Vagina (tissue), 2 donors: Measurements from ENCODE around the gene NEK4. TPM values are rescaled to one million over a fixed set of nuclear protein-coding genes. Genes with fewer than 3 reads are reported as not detected.

ENCODE experiments used
- DNase-seq, 2 donors: peaks; one replicate each; pipeline ENCODE4 v3.0.0-alpha.2; 2017; ENCODE audit errors: extremely low spot score in 2 of 2
- H3K27ac ChIP-seq: fragments of 200-600 bp; sonication (generic); one replicate; pipeline ENCODE4 v1.5.1; 2019
- H3K27me3 ChIP-seq: fragments of 200-600 bp; sonication (generic); one replicate; pipeline ENCODE4 v1.5.1; 2019
- H3K36me3 ChIP-seq, 2 donors: fragments of 200-600 bp; sonication (generic); one replicate each; pipeline ENCODE4 v1.5.1; 2017 to 2019
- H3K4me1 ChIP-seq: fragments of 200-600 bp; sonication (generic); one replicate; pipeline ENCODE4 v1.5.1; 2019
- H3K4me3 ChIP-seq, 2 donors: fragments of 200-600 bp; sonication (generic); 1 replicate in 1 of 2; 2 replicates in 1 of 2; pipeline ENCODE4 v1.5.1; 2016 to 2019
- H3K9me3 ChIP-seq: fragments of 200-600 bp; sonication (generic); one replicate; pipeline ENCODE4 v1.5.1; 2019
- POLR2A ChIP-seq, 2 donors: fragments of 450-650 bp; IDR thresholded peaks; one replicate each; pipeline ENCODE4 v1.6.1; 2017; ENCODE audit warnings: antibody characterized with exemption in 2 of 2, mild to moderate bottlenecking in 2 of 2, moderate library complexity in 2 of 2
- POLR2AphosphoS5 ChIP-seq, 2 donors: sonication (generic); formaldehyde crosslinking; IDR thresholded peaks; one replicate each; pipeline ENCODE4 v1.9.0; 2017; ENCODE audit warnings: antibody characterized with exemption in 2 of 2, mild to moderate bottlenecking in 2 of 2, low read depth in 1 of 2; ENCODE audit not compliant: insufficient read depth in 1 of 2
- intact Hi-C: fragments of 100-400 bp; cut with DNase I; formaldehyde crosslinking; loops from one replicate; pipeline ENCODE4 v1.15.1; 2023
- total RNA-seq: library from RNA; depleted of rRNA; stranded (reverse); fragments of >200 nt; gene quantifications from one replicate; pipeline ENCODE4 v1.2.3, GENCODE V29; 2016
- TF ChIP-seq, protein P1 (sequence below), 3 experiments: fragments of 450-650 bp in 2 of 3; fragments of 200-600 bp in 1 of 3; sonication (generic) in 1 of 3; IDR thresholded peaks; one replicate each; pipeline ENCODE4 v1.5.1; 2017 to 2019; ENCODE audit warnings: antibody characterized with exemption in 3 of 3, mild to moderate bottlenecking in 2 of 3, moderate library complexity in 2 of 3

The NEK4 gene
- total RNA-seq, 1 donor from 2014 or later: 53.0 TPM

DNA sequence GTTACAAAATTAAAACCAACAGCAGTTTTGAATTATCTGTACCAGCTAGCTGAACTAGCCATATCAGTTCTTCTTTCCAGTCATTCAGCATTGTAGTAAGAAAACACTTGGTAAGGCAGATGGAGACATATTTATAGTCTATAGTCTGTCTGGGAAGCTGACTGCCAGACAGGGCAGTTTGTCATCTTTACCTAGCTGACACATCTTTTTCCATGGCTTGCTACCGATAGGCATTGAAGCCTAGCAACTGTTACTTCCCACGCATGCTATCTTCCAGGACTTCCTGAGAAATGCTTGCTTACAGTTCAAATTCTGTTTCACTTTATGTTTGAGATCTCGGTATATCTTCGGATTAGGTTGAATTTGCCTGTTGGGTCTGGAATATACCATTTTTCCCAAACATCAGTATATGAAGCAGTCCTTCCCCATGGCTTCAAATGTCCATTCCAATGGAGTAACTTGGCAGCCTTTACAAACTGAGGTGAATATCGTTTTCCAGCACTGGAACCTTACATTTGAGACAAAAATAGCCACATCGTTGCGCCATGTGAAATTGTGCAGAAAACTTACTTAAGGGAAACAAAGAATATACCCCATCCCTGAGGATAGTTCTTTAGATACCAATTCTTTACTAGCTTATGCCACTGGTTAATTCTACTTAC lies 76.1 kb downstream of the NEK4 start:
- Histone ChIP-seq H3K27me3 (no peaks in the 10 kb centered on the region), H3K27ac (no peak overlapping the region), H3K4me3 (no peak overlapping the region), H3K4me1 (no peaks in the 10 kb centered on the region), H3K36me3 (peaks cover 0 to 80% of the 10 kb centered on the region in 2 donors), H3K9me3 (no peaks in the 10 kb centered on the region)
- no peak for DNase-seq
- intact Hi-C loops: no loop called here
- no peak for TF ChIP-seq POLR2AphosphoS5 (IDR thresholded peaks at IDR 0.05; ENCODE audit: insufficient read depth in 1 of 2, low read depth in 1 of 2)
- TF ChIP-seq, protein P1, sequence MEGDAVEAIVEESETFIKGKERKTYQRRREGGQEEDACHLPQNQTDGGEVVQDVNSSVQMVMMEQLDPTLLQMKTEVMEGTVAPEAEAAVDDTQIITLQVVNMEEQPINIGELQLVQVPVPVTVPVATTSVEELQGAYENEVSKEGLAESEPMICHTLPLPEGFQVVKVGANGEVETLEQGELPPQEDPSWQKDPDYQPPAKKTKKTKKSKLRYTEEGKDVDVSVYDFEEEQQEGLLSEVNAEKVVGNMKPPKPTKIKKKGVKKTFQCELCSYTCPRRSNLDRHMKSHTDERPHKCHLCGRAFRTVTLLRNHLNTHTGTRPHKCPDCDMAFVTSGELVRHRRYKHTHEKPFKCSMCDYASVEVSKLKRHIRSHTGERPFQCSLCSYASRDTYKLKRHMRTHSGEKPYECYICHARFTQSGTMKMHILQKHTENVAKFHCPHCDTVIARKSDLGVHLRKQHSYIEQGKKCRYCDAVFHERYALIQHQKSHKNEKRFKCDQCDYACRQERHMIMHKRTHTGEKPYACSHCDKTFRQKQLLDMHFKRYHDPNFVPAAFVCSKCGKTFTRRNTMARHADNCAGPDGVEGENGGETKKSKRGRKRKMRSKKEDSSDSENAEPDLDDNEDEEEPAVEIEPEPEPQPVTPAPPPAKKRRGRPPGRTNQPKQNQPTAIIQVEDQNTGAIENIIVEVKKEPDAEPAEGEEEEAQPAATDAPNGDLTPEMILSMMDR (IDR thresholded peaks at IDR 0.05): no peak
- TF ChIP-seq POLR2A (IDR thresholded peaks at IDR 0.05): no peak

DNA sequence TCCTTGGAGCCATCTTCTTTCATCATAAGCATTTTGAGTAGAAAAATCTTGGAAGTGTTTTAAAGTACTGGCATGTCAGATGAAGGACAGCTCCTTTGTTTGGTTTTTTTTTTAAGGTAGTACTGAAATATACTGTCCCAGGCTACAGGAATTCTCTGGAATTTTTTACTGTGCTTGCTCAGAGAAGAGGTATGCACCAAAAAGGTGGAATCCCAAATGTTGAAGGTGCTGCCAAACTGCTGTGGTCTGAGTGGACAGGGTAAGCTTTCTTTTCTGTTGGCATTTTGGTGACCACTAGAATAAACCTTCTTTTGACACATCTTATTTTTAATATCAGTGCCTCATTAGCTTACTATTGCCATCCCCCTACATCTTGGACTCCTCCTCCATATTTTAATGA lies 77.7 kb downstream of the NEK4 start:
- Histone ChIP-seq H3K9me3 (no peaks in the 10 kb centered on the region), H3K36me3 (peaks cover 0 to 95% of the 10 kb centered on the region in 2 donors), H3K4me1 (no peaks in the 10 kb centered on the region), H3K27ac (no peak overlapping the region), H3K27me3 (no peaks in the 10 kb centered on the region), H3K4me3 (no peak overlapping the region)
- DNase-seq: no peak
- intact Hi-C loops: no loop called here
- TF ChIP-seq, protein P1 (IDR thresholded peaks at IDR 0.05): no peak
- TF ChIP-seq POLR2AphosphoS5 (IDR thresholded peaks at IDR 0.05; ENCODE audit: insufficient read depth in 1 of 2, low read depth in 1 of 2): no peak
- TF ChIP-seq POLR2A (IDR thresholded peaks at IDR 0.05): no peak

DNA sequence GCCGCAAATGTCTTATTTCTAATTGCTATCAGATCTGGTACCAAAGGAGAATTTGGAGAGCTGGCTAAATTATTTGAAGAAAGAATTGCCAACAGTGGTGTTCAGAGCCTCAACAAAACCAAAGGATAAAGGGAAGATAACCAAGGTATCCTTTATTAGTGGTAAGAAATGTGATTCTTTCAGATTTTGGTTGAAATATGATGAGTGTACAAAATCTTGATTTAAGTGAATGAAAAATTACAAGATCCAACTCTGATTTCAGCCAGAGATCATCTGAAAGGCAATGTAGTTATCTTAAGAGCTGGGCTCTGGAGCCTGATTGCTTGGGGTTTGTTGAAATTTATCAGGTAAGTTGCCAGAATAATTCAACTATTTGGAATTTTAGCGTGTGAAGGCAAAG lies 80.2 kb downstream of the NEK4 start:
- intact Hi-C loops: no loop called here
- no peaks in the 10 kb centered on the region for H3K27me3 ChIP-seq
- no peak overlapping the region for H3K27ac ChIP-seq
- no peak for DNase-seq
- no peak for TF ChIP-seq POLR2A (IDR thresholded peaks at IDR 0.05)
- TF ChIP-seq POLR2AphosphoS5 (IDR thresholded peaks at IDR 0.05; ENCODE audit: insufficient read depth in 1 of 2, low read depth in 1 of 2): no peak
- TF ChIP-seq, protein P1 (IDR thresholded peaks at IDR 0.05): no peak
- peaks cover 20% of the 10 kb centered on the region for H3K4me1 ChIP-seq
- no peaks in the 10 kb centered on the region for H3K9me3 ChIP-seq
- H3K4me3 ChIP-seq: no peak overlapping the region
- H3K36me3 ChIP-seq: peaks cover 0 to 84% of the 10 kb centered on the region in 2 donors

DNA sequence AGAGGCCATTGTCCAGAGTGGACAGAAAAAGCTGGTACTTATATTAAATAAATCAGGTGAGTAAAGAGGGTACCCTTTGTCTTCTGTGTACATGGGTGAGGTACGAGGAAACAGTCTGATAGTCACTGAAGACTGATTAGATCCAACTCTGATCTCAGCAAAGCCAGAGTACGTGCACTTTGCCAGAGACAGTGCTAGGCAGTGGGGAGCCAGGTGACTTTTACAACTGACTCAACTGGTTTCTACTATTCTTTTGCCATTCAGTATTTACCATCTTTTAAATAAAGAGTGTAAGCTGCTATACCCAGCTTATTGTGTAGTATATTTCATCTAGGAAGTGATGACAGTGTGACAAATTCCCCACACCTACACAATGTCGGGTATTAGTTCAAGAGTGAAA lies 81.6 kb downstream of the NEK4 start:
- Histone ChIP-seq H3K36me3 (peaks cover 0 to 70% of the 10 kb centered on the region in 2 donors), H3K27ac (peak overlapping the region; percentile 9), H3K4me1 (peaks cover 28% of the 10 kb centered on the region), H3K4me3 (no peak overlapping the region), H3K9me3 (no peaks in the 10 kb centered on the region), H3K27me3 (no peaks in the 10 kb centered on the region)
- TF ChIP-seq POLR2A (IDR thresholded peaks at IDR 0.05) (no peak), POLR2AphosphoS5 (IDR thresholded peaks at IDR 0.05; ENCODE audit: insufficient read depth in 1 of 2, low read depth in 1 of 2) (no peak)
- TF ChIP-seq, protein P1 (IDR thresholded peaks at IDR 0.05): no peak
- DNase-seq: no peak
- intact Hi-C loops: loop anchor here (5.0 kb wide), 1 partner anchor 157 kb away; the partner anchor contains the start of gene NT5DC2

DNA sequence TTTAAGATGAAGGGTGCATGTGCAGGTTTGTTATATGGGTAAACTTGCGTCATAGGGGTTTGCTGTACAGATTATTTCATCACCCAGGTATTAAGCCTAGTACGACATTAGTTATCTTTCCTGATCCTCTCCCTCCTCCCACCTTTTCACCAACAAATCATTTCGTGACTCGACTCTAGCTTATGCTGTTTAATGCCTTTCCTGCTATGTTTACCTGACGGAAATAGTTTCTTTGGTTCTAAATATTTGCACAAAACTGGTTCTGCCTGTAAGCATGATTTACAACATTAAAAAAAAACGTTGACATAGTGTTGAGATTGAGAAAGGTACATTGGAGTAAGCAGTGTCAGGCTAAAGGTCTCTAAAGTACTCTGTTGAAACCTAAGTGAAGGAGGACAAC lies 82.5 kb downstream of the NEK4 start:
- no peaks in the 10 kb centered on the region for H3K27me3 ChIP-seq
- peaks cover 0 to 62% of the 10 kb centered on the region in 2 donors for H3K36me3 ChIP-seq
- intact Hi-C loops: loop anchor here (5.0 kb wide), 1 partner anchor 156 kb away; the partner anchor contains the start of gene NT5DC2
- no peak overlapping the region for H3K27ac ChIP-seq
- no peak overlapping the region for H3K4me3 ChIP-seq
- no peak for DNase-seq
- peaks cover 34% of the 10 kb centered on the region for H3K4me1 ChIP-seq
- H3K9me3 ChIP-seq: no peaks in the 10 kb centered on the region
- TF ChIP-seq POLR2A (IDR thresholded peaks at IDR 0.05): no peak
- TF ChIP-seq POLR2AphosphoS5 (IDR thresholded peaks at IDR 0.05; ENCODE audit: insufficient read depth in 1 of 2, low read depth in 1 of 2): peak in 1 of 2 donors; percentile 49
